Measurements from ENCODE around the gene TMEM178B. TPM values are rescaled to one million over a fixed set of nuclear protein-coding genes. Genes with fewer than 3 reads are reported as not detected.
"Not testable (repeated sequence)": the region's sequence is repeated elsewhere in the genome, so short reads cannot be mapped to it uniquely, and the experiment has no call there.

The TMEM178B gene
- total RNA-seq, 1 experiment from 2014 or later, result 9.5 TPM

GRCh38 chr7:141370178-141370577 lies 296.3 kb downstream of the TMEM178B start:
- no peak for DNase-seq (ENCODE audit: low read depth)
- in situ Hi-C loops (cut with HindIII; ENCODE audit: low pct_unique_long_range_greater_than_20kb, low sequenced_read_pairs), result no loop called here

GRCh38 chr7:141370650-141371049 lies 296.8 kb downstream of the TMEM178B start:
- no peak for DNase-seq (ENCODE audit: low read depth)
- in situ Hi-C loops (cut with HindIII; ENCODE audit: low pct_unique_long_range_greater_than_20kb, low sequenced_read_pairs), result no loop called here

GRCh38 chr7:141374425-141374824 lies 300.6 kb downstream of the TMEM178B start:
- in situ Hi-C loops (cut with HindIII; ENCODE audit: low pct_unique_long_range_greater_than_20kb, low sequenced_read_pairs), result no loop called here

GRCh38 chr7:141375442-141375841 lies 301.6 kb downstream of the TMEM178B start:
- in situ Hi-C loops (cut with HindIII; ENCODE audit: low pct_unique_long_range_greater_than_20kb, low sequenced_read_pairs), result no loop called here
- DNase-seq (ENCODE audit: low read depth), result no peak

More at GRCh38 chr7:141374425-141374824, 300.6 kb downstream of the TMEM178B start:
- no peak for DNase-seq (ENCODE audit: low read depth)

GRCh38 chr7:141377906-141378305 lies 304.0 kb downstream of the TMEM178B start:
- in situ Hi-C loops (cut with HindIII; ENCODE audit: low pct_unique_long_range_greater_than_20kb, low sequenced_read_pairs), result no loop called here
- no peak for DNase-seq (ENCODE audit: low read depth)

- in situ Hi-C loops (cut with HindIII; ENCODE audit: low pct_unique_long_range_greater_than_20kb, low sequenced_read_pairs), result no loop called here
- DNase-seq (ENCODE audit: low read depth), result no peak
Observed at GRCh38 chr7:141378405-141378804, 304.5 kb downstream of the TMEM178B start.

GRCh38 chr7:141381794-141382427 lies 308.0 kb downstream of the TMEM178B start:
- peak; percentile 45 for DNase-seq (ENCODE audit: low read depth)
- in situ Hi-C loops (cut with HindIII; ENCODE audit: low pct_unique_long_range_greater_than_20kb, low sequenced_read_pairs), result no loop called here

- DNase-seq (ENCODE audit: low read depth); in situ Hi-C loops (cut with HindIII; ENCODE audit: low pct_unique_long_range_greater_than_20kb, low sequenced_read_pairs): not testable (repeated sequence)
Observed at GRCh38 chr7:141383356-141383755, 309.5 kb downstream of the TMEM178B start.

GRCh38 chr7:141386881-141387280 lies 313.0 kb downstream of the TMEM178B start:
- DNase-seq (ENCODE audit: low read depth), result no peak
- in situ Hi-C loops (cut with HindIII; ENCODE audit: low pct_unique_long_range_greater_than_20kb, low sequenced_read_pairs), result no loop called here

- in situ Hi-C loops (cut with HindIII; ENCODE audit: low pct_unique_long_range_greater_than_20kb, low sequenced_read_pairs), result no loop called here
- DNase-seq (ENCODE audit: low read depth), result no peak
Observed at GRCh38 chr7:141387521-141388217, 313.8 kb downstream of the TMEM178B start.

- DNase-seq (ENCODE audit: low read depth), result no peak
- in situ Hi-C loops (cut with HindIII; ENCODE audit: low pct_unique_long_range_greater_than_20kb, low sequenced_read_pairs), result no loop called here
Observed at GRCh38 chr7:141389140-141389796, 315.4 kb downstream of the TMEM178B start.

- in situ Hi-C loops (cut with HindIII; ENCODE audit: low pct_unique_long_range_greater_than_20kb, low sequenced_read_pairs), result no loop called here
- no peak for DNase-seq (ENCODE audit: low read depth)
Observed at GRCh38 chr7:141390339-141390738, 316.5 kb downstream of the TMEM178B start.

- DNase-seq (ENCODE audit: low read depth), result no peak
- in situ Hi-C loops (cut with HindIII; ENCODE audit: low pct_unique_long_range_greater_than_20kb, low sequenced_read_pairs), result no loop called here
Observed at GRCh38 chr7:141393056-141393455, 319.2 kb downstream of the TMEM178B start.

GRCh38 chr7:141397236-141398163 lies 323.6 kb downstream of the TMEM178B start:
- DNase-seq (ENCODE audit: low read depth), result no peak
- in situ Hi-C loops (cut with HindIII; ENCODE audit: low pct_unique_long_range_greater_than_20kb, low sequenced_read_pairs), result no loop called here

- in situ Hi-C loops (cut with HindIII; ENCODE audit: low pct_unique_long_range_greater_than_20kb, low sequenced_read_pairs), result no loop called here
- no peak for DNase-seq (ENCODE audit: low read depth)
Observed at GRCh38 chr7:141400356-141400755, 326.5 kb downstream of the TMEM178B start.

- in situ Hi-C loops (cut with HindIII; ENCODE audit: low pct_unique_long_range_greater_than_20kb, low sequenced_read_pairs), result no loop called here
Observed at GRCh38 chr7:141402277-141402996, 328.6 kb downstream of the TMEM178B start.

GRCh38 chr7:141403846-141404245 lies 330.0 kb downstream of the TMEM178B start:
- in situ Hi-C loops (cut with HindIII; ENCODE audit: low pct_unique_long_range_greater_than_20kb, low sequenced_read_pairs); DNase-seq (ENCODE audit: low read depth): not testable (repeated sequence)

More at GRCh38 chr7:141402277-141402996, 328.6 kb downstream of the TMEM178B start:
- no peak for DNase-seq (ENCODE audit: low read depth)

GRCh38 chr7:141406347-141406746 lies 332.5 kb downstream of the TMEM178B start:
- no peak for DNase-seq (ENCODE audit: low read depth)
- in situ Hi-C loops (cut with HindIII; ENCODE audit: low pct_unique_long_range_greater_than_20kb, low sequenced_read_pairs), result no loop called here
